HepG2 (cell line): ENCODE data around the gene STAP2. TPM values are rescaled to one million over a fixed set of nuclear protein-coding genes. Genes with fewer than 3 reads are reported as not detected.

Source experiments
- EP300 ChIP-seq, 3 experiments: sonication (generic) in 1 of 3; formaldehyde crosslinking in 1 of 3; IDR thresholded peaks; 2 replicates each; pipeline versions ENCODE4 v1.5.1 to v1.6.1; 2011 to 2020; ENCODE audit warnings: low read depth in 2 of 3, low read length in 2 of 3, borderline replicate concordance in 1 of 3, improper control_type of control experiment in 1 of 3, mild to moderate bottlenecking in 1 of 3, missing genetic modification reagents in 1 of 3, moderate library complexity in 1 of 3
- GABPA ChIP-seq, 2 experiments: IDR thresholded peaks; 2 replicates each; pipeline ENCODE4 v1.6.1; 2011 to 2016; ENCODE audit warnings: low read depth in 2 of 2, low read length in 1 of 2, missing biosample characterization in 1 of 2, missing genetic modification characterization in 1 of 2
- GABPB1 ChIP-seq: IDR thresholded peaks from 2 replicates; pipeline ENCODE4 v1.6.1; 2016; ENCODE audit warnings: mild to moderate bottlenecking, missing genetic modification reagents, moderate library complexity, missing compliant biosample characterization
- NFE2L2 ChIP-seq: fragments of 150-350 bp; IDR thresholded peaks from 2 replicates; pipeline ENCODE4 v1.6.1; 2014; ENCODE audit warnings: low read length
- PCBP2 ChIP-seq: fragments of 200-400 bp; formaldehyde crosslinking; optimal IDR thresholded peaks from 2 replicates; pipeline ENCODE3; 2018; ENCODE audit warnings: low read length, low read depth; ENCODE audit not compliant: poor library complexity, severe bottlenecking
- RFXANK ChIP-seq: IDR thresholded peaks from 2 replicates; pipeline ENCODE4 v1.6.1; 2016
- SAFB2 ChIP-seq: sonication (generic); formaldehyde crosslinking; IDR thresholded peaks from 2 replicates; pipeline ENCODE4 v1.5.1; 2020; ENCODE audit warnings: missing genetic modification reagents, low read depth, mild to moderate bottlenecking, borderline replicate concordance
- TARDBP ChIP-seq: sonication (generic); formaldehyde crosslinking; IDR thresholded peaks from 2 replicates; pipeline ENCODE4 v1.8.0; 2022; ENCODE audit warnings: mild to moderate bottlenecking, missing genetic modification reagents
- TEAD2 ChIP-seq: sonication (generic); formaldehyde crosslinking; IDR thresholded peaks from 2 replicates; pipeline ENCODE4 v1.9.0; 2021; ENCODE audit warnings: missing genetic modification reagents
- YEATS4 ChIP-seq: sonication (generic); formaldehyde crosslinking; IDR thresholded peaks from 2 replicates; pipeline ENCODE4 v1.4.0; 2020; ENCODE audit warnings: missing genetic modification reagents, borderline replicate concordance
- ZNF263 ChIP-seq: sonication (generic); formaldehyde crosslinking; IDR thresholded peaks from 2 replicates; pipeline ENCODE4 v1.4.0; 2020; ENCODE audit warnings: missing genetic modification reagents
- ZNF331 ChIP-seq: sonication (generic); formaldehyde crosslinking; IDR thresholded peaks from 2 replicates; pipeline ENCODE4 v1.4.0; 2020; ENCODE audit warnings: missing genetic modification reagents
- ZNF33A ChIP-seq: sonication (generic); formaldehyde crosslinking; IDR thresholded peaks from 2 replicates; pipeline ENCODE4 v1.5.1; 2020; ENCODE audit warnings: missing genetic modification reagents, mild to moderate bottlenecking, moderate library complexity, borderline replicate concordance
- ZNF564 ChIP-seq: sonication (generic); formaldehyde crosslinking; IDR thresholded peaks from 2 replicates; pipeline ENCODE4 v1.8.1; 2023; ENCODE audit warnings: mild to moderate bottlenecking, missing genetic modification reagents
- ZNF569 ChIP-seq: sonication (generic); formaldehyde crosslinking; IDR thresholded peaks from 2 replicates; pipeline ENCODE4 v1.5.0; 2020; ENCODE audit warnings: mild to moderate bottlenecking, missing genetic modification reagents, moderate library complexity, borderline replicate concordance
- ZNF598 ChIP-seq: sonication (generic); formaldehyde crosslinking; IDR thresholded peaks from 2 replicates; pipeline ENCODE4 v1.5.1; 2020; ENCODE audit warnings: mild to moderate bottlenecking, missing genetic modification reagents, borderline replicate concordance
- ZNF777 ChIP-seq: sonication (generic); formaldehyde crosslinking; IDR thresholded peaks from 2 replicates; pipeline ENCODE4 v1.4.0; 2020; ENCODE audit warnings: missing genetic modification reagents
- polyA plus RNA-seq, 8 experiments: library from polyadenylated mRNA; depleted of rRNA in 3 of 8; stranded (reverse) in 7 of 8; unstranded in 1 of 8; fragments of >200 nt; fragmentation: Illumina TruSeq in 4 of 8; extraction: Trizol in 4 of 8; gene quantifications; 2 replicates each; pipeline versions ENCODE4 v1.2.1 to v1.2.3, GENCODE V29; 2011 to 2016; ENCODE audit warnings: low read depth in 4 of 8, missing spikeins in 1 of 8, mixed read lengths in 1 of 8; ENCODE audit not compliant: insufficient read depth in 1 of 8
- total RNA-seq, 5 experiments: library from RNA; depleted of rRNA; stranded (reverse); fragments of >200 nt; fragmentation: Illumina TruSeq; extraction: Trizol; gene quantifications; 2 replicates each; pipeline ENCODE4 v1.2.3, GENCODE V29; 2016; ENCODE audit warnings: low read depth in 1 of 5
- TF ChIP-seq, protein P1 (sequence below): sonication (generic); formaldehyde crosslinking; IDR thresholded peaks from 2 replicates; pipeline ENCODE4 v1.4.0; 2020; ENCODE audit warnings: mild to moderate bottlenecking, missing genetic modification reagents
- TF ChIP-seq, protein P2 (sequence below): sonication (generic); formaldehyde crosslinking; IDR thresholded peaks from 2 replicates; pipeline ENCODE4 v1.4.0; 2020; ENCODE audit warnings: missing genetic modification reagents, borderline replicate concordance
- TF ChIP-seq, protein P3 (sequence below): sonication (generic); formaldehyde crosslinking; IDR thresholded peaks from 2 replicates; pipeline ENCODE4 v1.5.0; 2020; ENCODE audit warnings: mild to moderate bottlenecking, missing genetic modification reagents
- TF ChIP-seq, protein P4 (sequence below): sonication (generic); formaldehyde crosslinking; IDR thresholded peaks from 2 replicates; pipeline ENCODE4 v1.8.1; 2022; ENCODE audit warnings: low read depth, mild to moderate bottlenecking, missing genetic modification reagents

The STAP2 gene
- total and polyA plus RNA-seq, 2 of the 13 experiments (the other 11 are each of a cell fraction or from before 2014, with no cell fraction given) = 39.0 to 43.7 TPM

DNA sequence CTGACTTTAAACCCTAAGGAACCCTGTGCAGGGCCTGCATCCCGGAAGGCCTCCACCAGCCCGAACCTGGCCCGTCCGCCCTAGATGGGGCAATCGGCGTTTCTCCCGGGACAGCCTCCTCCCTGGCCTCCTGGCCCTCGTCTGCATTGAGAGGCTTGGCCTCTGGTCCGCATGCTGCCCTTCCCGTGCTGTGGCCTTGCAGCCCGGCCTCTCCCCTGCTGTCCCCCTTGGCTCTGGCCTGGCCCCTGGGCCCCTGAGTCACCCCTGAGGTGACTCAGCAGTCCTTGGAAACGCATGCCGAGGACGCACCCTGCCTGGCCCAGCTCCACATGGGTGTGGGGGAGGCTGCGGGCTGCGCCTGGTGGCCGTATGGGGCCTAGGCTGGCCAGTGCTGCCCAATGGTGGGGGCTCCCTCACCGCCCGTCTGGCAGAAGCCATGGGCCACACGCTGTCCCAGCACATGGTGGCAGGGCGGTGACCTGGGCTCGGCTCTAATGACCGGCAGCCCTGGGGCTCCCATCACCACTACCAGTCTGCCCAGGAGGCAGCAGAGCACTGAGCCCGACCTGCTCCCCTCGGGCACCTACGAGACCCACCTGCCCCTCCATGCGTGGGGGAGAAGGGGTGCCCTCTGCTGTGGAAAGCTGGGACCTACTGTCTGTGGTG, 36.0 kb upstream of the STAP2 start (continued):
- TF ChIP-seq, protein P1, sequence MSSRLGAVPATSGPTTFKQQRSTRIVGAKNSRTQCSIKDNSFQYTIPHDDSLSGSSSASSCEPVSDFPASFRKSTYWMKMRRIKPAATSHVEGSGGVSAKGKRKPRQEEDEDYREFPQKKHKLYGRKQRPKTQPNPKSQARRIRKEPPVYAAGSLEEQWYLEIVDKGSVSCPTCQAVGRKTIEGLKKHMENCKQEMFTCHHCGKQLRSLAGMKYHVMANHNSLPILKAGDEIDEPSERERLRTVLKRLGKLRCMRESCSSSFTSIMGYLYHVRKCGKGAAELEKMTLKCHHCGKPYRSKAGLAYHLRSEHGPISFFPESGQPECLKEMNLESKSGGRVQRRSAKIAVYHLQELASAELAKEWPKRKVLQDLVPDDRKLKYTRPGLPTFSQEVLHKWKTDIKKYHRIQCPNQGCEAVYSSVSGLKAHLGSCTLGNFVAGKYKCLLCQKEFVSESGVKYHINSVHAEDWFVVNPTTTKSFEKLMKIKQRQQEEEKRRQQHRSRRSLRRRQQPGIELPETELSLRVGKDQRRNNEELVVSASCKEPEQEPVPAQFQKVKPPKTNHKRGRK (CRISPR knock-in tag) = no peak
- TF ChIP-seq, protein P2, sequence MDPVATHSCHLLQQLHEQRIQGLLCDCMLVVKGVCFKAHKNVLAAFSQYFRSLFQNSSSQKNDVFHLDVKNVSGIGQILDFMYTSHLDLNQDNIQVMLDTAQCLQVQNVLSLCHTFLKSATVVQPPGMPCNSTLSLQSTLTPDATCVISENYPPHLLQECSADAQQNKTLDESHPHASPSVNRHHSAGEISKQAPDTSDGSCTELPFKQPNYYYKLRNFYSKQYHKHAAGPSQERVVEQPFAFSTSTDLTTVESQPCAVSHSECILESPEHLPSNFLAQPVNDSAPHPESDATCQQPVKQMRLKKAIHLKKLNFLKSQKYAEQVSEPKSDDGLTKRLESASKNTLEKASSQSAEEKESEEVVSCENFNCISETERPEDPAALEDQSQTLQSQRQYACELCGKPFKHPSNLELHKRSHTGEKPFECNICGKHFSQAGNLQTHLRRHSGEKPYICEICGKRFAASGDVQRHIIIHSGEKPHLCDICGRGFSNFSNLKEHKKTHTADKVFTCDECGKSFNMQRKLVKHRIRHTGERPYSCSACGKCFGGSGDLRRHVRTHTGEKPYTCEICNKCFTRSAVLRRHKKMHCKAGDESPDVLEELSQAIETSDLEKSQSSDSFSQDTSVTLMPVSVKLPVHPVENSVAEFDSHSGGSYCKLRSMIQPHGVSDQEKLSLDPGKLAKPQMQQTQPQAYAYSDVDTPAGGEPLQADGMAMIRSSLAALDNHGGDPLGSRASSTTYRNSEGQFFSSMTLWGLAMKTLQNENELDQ (CRISPR knock-in tag) = no peak
- TF ChIP-seq GABPB1 (CRISPR knock-in tag) = peak; percentile 85
- 0 out of 2 replicates have a peak, but pooled peaks have one; percentile 69 for TF ChIP-seq ZNF33A
- peak; percentile 82 for TF ChIP-seq ZNF331 (CRISPR knock-in tag)
- TF ChIP-seq ZNF598 (CRISPR knock-in tag) = peak; percentile 75; the same call in 1 of the 2 replicates
- no peak for TF ChIP-seq SAFB2
- TF ChIP-seq YEATS4 (CRISPR knock-in tag) = peak; percentile 53; the same call in 1 of the 2 replicates
- TF ChIP-seq TARDBP = peak; percentile 83; the same call in 1 of the 2 replicates
- TF ChIP-seq ZNF777 (CRISPR knock-in tag) = no peak
- TF ChIP-seq ZNF564 (CRISPR knock-in tag) = no peak
- TF ChIP-seq, protein P3, sequence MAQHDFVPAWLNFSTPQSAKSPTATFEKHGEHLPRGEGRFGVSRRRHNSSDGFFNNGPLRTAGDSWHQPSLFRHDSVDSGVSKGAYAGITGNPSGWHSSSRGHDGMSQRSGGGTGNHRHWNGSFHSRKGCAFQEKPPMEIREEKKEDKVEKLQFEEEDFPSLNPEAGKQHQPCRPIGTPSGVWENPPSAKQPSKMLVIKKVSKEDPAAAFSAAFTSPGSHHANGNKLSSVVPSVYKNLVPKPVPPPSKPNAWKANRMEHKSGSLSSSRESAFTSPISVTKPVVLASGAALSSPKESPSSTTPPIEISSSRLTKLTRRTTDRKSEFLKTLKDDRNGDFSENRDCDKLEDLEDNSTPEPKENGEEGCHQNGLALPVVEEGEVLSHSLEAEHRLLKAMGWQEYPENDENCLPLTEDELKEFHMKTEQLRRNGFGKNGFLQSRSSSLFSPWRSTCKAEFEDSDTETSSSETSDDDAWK (CRISPR knock-in tag) = no peak
- peak; percentile 98 for TF ChIP-seq NFE2L2
- TF ChIP-seq, protein P4, sequence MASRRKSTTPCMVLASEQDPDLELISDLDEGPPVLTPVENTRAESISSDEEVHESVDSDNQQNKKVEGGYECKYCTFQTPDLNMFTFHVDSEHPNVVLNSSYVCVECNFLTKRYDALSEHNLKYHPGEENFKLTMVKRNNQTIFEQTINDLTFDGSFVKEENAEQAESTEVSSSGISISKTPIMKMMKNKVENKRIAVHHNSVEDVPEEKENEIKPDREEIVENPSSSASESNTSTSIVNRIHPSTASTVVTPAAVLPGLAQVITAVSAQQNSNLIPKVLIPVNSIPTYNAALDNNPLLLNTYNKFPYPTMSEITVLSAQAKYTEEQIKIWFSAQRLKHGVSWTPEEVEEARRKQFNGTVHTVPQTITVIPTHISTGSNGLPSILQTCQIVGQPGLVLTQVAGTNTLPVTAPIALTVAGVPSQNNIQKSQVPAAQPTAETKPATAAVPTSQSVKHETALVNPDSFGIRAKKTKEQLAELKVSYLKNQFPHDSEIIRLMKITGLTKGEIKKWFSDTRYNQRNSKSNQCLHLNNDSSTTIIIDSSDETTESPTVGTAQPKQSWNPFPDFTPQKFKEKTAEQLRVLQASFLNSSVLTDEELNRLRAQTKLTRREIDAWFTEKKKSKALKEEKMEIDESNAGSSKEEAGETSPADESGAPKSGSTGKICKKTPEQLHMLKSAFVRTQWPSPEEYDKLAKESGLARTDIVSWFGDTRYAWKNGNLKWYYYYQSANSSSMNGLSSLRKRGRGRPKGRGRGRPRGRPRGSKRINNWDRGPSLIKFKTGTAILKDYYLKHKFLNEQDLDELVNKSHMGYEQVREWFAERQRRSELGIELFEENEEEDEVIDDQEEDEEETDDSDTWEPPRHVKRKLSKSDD = peak; percentile 50; the same call in 1 of the 2 replicates
- TF ChIP-seq ZNF569 = no peak
- TF ChIP-seq TEAD2 = no peak
- TF ChIP-seq EP300 (IDR thresholded peaks at IDR 0.05; ENCODE audit: low read depth in 2 of 2, low read length in 2 of 2) = peak; percentile 69 to 82; a peak in 3 of 4 replicates
- peak; percentile 91 for TF ChIP-seq EP300 (CRISPR knock-in tag; IDR thresholded peaks at IDR 0.05; ENCODE audit: borderline replicate concordance)
- TF ChIP-seq ZNF263 = no peak; the same call in 1 of the 2 replicates
- no peak for TF ChIP-seq GABPA (IDR thresholded peaks at IDR 0.05; ENCODE audit: low read depth, low read length)
- TF ChIP-seq GABPA (CRISPR knock-in tag; IDR thresholded peaks at IDR 0.05; ENCODE audit: low read depth) = peak; percentile 46
- no peak; the same call in 1 of the 2 replicates for TF ChIP-seq RFXANK (CRISPR knock-in tag)
- no peak for TF ChIP-seq PCBP2
